Measurements from ENCODE around the gene INPP5D.

INPP5D gene

DNA sequence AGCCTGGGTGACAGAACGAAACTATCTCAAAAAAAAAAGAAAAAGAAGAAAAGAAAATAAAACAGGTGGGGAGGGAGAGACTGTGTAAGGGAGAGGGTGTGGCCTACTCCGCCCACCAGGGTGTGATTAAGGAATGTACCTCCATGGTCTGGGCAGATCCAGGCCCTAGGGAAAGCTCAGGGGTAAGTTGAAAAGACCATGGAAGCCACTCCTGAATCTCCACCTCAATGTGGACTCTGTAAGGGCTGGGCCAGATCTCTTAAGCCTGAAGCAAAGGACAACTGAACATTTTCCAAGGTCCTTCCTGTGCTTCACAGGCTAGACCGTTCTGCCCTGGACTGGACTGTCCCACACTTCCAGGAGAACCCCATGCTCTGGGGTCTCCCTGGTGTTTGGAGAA lies 181.7 kb downstream of the INPP5D start:
- Histone ChIP-seq H3K79me2 (ENCODE audit: low read length) (no peaks in the 10 kb centered on the region), H3K27ac (ENCODE audit: low read length) (no peak overlapping the region), H3K4me1 (ENCODE audit: low read length) (peaks cover 7% of the 10 kb centered on the region), H4K20me1 (ENCODE audit: insufficient read depth, low read length) (no peaks in the 10 kb centered on the region), H3K9me3 (ENCODE audit: insufficient read depth, low read length) (no peaks in the 10 kb centered on the region), H3K36me3 (replicated peaks; ENCODE audit: low read depth, low read length) (no peaks in the 10 kb centered on the region), H3K9ac (ENCODE audit: low read length) (no peak overlapping the region), H3K27me3 (ENCODE audit: low read depth, low read length) (no peaks in the 10 kb centered on the region), H3K4me3 (ENCODE audit: low read length) (no peak overlapping the region), H2AFZ (ENCODE audit: low read depth, low read length) (no peak overlapping the region), H3K4me2 (ENCODE audit: low read length) (no peak overlapping the region)
- TF ChIP-seq, protein P1, sequence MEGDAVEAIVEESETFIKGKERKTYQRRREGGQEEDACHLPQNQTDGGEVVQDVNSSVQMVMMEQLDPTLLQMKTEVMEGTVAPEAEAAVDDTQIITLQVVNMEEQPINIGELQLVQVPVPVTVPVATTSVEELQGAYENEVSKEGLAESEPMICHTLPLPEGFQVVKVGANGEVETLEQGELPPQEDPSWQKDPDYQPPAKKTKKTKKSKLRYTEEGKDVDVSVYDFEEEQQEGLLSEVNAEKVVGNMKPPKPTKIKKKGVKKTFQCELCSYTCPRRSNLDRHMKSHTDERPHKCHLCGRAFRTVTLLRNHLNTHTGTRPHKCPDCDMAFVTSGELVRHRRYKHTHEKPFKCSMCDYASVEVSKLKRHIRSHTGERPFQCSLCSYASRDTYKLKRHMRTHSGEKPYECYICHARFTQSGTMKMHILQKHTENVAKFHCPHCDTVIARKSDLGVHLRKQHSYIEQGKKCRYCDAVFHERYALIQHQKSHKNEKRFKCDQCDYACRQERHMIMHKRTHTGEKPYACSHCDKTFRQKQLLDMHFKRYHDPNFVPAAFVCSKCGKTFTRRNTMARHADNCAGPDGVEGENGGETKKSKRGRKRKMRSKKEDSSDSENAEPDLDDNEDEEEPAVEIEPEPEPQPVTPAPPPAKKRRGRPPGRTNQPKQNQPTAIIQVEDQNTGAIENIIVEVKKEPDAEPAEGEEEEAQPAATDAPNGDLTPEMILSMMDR (IDR thresholded peaks at IDR 0.05; ENCODE audit: low read depth, low read length): no peak
- no peak for TF ChIP-seq EZH2phosphoT487 (IDR thresholded peaks at IDR 0.05; ENCODE audit: low read depth)

DNA sequence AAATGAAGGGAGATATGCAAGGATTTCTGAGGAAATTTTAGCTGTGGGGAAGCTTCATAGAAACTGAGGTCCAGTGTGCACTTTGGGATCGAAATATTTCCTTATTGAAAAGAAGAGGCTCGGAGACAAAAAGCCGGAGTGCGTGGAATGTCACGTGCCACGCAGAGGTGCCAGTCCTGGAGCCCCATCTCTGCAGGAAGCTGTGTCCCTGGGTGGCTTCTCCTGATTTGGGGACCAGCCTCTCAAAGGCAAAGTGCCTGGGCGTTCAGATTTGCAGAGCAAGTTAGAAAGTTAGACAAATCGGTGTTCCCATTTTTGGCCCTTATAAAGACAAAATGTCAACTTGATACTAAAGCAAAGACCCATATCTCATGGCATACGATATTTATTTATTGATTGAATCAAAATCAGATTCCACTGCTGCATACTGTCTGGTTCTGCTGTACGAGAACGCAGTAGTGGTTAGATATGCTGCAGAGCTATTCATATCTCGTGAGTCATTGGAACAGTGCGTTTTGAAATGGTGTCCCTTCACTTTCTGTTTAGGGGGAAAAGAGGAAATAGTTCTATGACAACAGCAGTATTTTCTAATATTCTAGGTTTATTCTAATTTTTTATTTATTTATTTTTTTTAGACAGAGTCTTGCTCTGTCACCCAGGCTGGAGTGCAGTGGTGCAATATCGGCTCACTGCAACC lies 182.2 kb downstream of the INPP5D start:
- Histone ChIP-seq H4K20me1 (ENCODE audit: insufficient read depth, low read length) (no peaks in the 10 kb centered on the region), H3K27me3 (ENCODE audit: low read depth, low read length) (no peaks in the 10 kb centered on the region), H3K9me3 (ENCODE audit: insufficient read depth, low read length) (no peaks in the 10 kb centered on the region), H3K9ac (ENCODE audit: low read length) (no peak overlapping the region), H3K36me3 (replicated peaks; ENCODE audit: low read depth, low read length) (no peaks in the 10 kb centered on the region), H3K4me3 (ENCODE audit: low read length) (no peak overlapping the region), H3K27ac (ENCODE audit: low read length) (no peak overlapping the region), H3K79me2 (ENCODE audit: low read length) (no peaks in the 10 kb centered on the region), H2AFZ (ENCODE audit: low read depth, low read length) (no peak overlapping the region), H3K4me2 (ENCODE audit: low read length) (no peak overlapping the region), H3K4me1 (ENCODE audit: low read length) (peaks cover 7% of the 10 kb centered on the region)
- TF ChIP-seq EZH2phosphoT487 (IDR thresholded peaks at IDR 0.05; ENCODE audit: low read depth): no peak
- TF ChIP-seq, protein P1 (IDR thresholded peaks at IDR 0.05; ENCODE audit: low read depth, low read length): no peak

DNA sequence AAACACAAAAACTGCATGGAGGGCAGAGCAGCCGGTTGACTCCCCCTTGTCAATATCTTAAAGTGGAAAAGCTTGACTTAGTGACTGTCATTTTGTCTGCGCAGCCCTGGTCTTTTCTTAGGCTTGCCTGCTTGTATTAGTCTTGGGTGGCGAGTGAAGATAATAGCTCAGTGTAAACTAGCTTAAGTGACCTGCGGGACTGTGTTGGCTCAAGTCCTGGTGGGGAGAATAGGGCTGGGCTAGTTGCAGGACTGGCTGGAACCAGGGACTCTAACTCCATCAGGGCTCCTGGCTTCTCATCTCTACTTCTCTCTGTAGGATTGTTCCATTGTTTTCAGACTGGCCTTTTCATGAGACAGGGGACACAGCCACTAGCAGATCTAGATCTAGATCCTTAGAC lies 183.2 kb downstream of the INPP5D start:
- Histone ChIP-seq H3K27ac (ENCODE audit: low read length) (no peak overlapping the region), H3K79me2 (ENCODE audit: low read length) (no peaks in the 10 kb centered on the region), H4K20me1 (ENCODE audit: insufficient read depth, low read length) (no peaks in the 10 kb centered on the region), H3K9me3 (ENCODE audit: insufficient read depth, low read length) (no peaks in the 10 kb centered on the region), H3K36me3 (replicated peaks; ENCODE audit: low read depth, low read length) (no peaks in the 10 kb centered on the region), H3K4me2 (ENCODE audit: low read length) (no peak overlapping the region), H3K4me3 (ENCODE audit: low read length) (no peak overlapping the region), H3K4me1 (ENCODE audit: low read length) (peaks cover 7% of the 10 kb centered on the region), H3K27me3 (ENCODE audit: low read depth, low read length) (no peaks in the 10 kb centered on the region), H2AFZ (ENCODE audit: low read depth, low read length) (no peak overlapping the region), H3K9ac (ENCODE audit: low read length) (no peak overlapping the region)
- TF ChIP-seq EZH2phosphoT487 (IDR thresholded peaks at IDR 0.05; ENCODE audit: low read depth): no peak
- TF ChIP-seq, protein P1 (IDR thresholded peaks at IDR 0.05; ENCODE audit: low read depth, low read length): no peak

DNA sequence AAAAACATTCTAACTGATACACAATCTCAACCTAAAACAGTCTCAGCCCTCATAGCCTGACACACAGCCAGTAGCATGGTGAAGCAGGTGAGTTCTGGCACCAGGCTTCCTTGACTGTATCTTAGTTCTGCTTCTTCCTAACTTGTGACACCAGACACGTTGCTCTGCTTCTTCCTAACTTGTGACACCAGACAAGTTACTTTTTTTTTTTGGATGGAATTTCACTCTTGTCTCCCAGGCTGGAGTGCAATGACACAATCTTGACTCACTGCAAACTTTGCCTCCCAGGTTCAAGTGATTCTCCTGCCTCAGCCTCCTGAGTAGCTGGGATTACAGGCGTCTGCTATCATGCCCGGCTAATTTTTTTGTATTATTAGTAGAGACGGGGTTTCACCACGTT lies 184.7 kb downstream of the INPP5D start:
- TF ChIP-seq EZH2phosphoT487 (IDR thresholded peaks at IDR 0.05; ENCODE audit: low read depth): no peak
- TF ChIP-seq, protein P1 (IDR thresholded peaks at IDR 0.05; ENCODE audit: low read depth, low read length): no peak
- Histone ChIP-seq H3K9me3 (ENCODE audit: insufficient read depth, low read length) (no peaks in the 10 kb centered on the region), H3K4me3 (ENCODE audit: low read length) (no peak overlapping the region), H3K27ac (ENCODE audit: low read length) (no peak overlapping the region), H3K4me2 (ENCODE audit: low read length) (no peak overlapping the region), H3K9ac (ENCODE audit: low read length) (no peak overlapping the region), H3K4me1 (ENCODE audit: low read length) (peaks cover 7% of the 10 kb centered on the region), H4K20me1 (ENCODE audit: insufficient read depth, low read length) (no peaks in the 10 kb centered on the region), H3K36me3 (replicated peaks; ENCODE audit: low read depth, low read length) (no peaks in the 10 kb centered on the region), H2AFZ (ENCODE audit: low read depth, low read length) (no peak overlapping the region), H3K27me3 (ENCODE audit: low read depth, low read length) (no peaks in the 10 kb centered on the region), H3K79me2 (ENCODE audit: low read length) (no peaks in the 10 kb centered on the region)

All from OCI-LY3 (cell line).